ENCODE data around the gene MYADM. TPM values are rescaled to one million over a fixed set of nuclear protein-coding genes. Genes with fewer than 3 reads are reported as not detected.

The MYADM gene, protein sequence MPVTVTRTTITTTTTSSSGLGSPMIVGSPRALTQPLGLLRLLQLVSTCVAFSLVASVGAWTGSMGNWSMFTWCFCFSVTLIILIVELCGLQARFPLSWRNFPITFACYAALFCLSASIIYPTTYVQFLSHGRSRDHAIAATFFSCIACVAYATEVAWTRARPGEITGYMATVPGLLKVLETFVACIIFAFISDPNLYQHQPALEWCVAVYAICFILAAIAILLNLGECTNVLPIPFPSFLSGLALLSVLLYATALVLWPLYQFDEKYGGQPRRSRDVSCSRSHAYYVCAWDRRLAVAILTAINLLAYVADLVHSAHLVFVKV
- 5.0 and 6.7 TPM in 2 replicates for total RNA-seq

DNA sequence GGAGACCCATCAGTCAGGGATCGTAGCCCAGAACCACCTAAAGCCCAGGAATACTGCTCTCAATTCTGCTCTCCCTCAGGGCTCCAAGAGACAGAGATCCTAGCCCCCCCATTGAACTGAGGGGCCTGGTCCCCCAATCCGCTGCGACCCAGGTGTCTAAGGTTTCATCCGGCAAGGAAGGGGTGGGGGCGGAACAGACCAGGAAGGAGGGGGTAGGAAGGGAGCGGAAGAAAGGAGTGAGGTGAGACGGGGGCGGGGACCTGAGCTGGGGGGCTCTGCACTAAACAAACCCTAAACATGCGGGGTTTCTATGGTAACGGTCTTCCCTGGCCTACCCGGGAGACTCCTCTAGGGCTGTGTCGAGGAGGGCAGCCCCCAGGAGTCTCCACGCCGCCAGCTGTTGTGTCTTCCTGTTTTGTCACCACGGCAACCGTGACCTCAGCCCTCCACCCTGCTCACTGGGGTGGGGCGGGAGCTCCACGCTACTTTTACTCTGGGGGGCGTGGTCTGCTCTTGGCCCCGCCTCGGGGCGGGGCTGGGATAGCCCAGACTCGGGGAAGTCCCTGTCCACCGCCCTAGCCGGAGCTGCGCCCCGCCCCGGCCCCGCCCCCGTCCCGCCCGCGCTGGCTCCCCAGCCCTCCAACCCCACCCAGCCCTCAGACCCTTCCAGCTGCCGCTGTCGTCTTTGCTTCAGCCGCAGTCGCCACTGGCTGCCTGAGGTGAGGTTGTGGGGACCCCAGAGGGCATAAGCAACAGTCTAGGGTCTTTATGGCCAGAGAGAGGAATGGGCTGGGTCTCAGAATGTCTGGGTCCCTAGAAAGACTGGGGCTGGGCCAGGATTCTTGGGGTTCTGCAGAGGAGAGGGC, at the start of gene MYADM:
Gene MYADM (plus strand): TSS at position 659 of the 866 bp plus-strand sequence. CDS start 5,647 bp downstream, outside the sequence.

DNA sequence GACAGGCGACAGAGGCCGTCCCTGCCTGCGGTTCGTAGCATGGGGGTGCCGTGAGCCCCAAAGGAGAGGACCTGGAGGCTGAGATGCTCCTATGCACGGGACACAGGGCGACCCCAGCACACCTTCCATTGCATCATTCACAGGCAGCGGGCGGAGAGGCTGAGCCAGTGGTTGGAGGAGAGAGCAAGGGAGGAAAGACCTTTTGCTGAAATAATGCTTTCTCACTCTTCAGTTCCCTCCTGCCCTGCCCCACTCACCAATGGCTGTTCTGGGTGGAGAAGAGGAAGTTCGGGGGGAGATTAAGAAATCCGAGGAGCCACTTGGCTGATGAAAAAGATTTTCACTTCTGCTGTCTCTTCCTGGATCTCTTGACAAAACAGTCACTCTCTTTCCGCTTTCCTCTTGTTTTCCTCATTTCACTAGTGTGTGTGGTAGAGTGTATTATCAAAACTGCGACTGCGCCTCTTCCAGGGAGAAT, 43.5 kb upstream of the MYADM start, which contains the start of gene NLRP12:
Gene NLRP12 (minus strand): TSS at position 181 of the 478 bp plus-strand sequence. CDS start 140 bp downstream, at position 41.

DNA sequence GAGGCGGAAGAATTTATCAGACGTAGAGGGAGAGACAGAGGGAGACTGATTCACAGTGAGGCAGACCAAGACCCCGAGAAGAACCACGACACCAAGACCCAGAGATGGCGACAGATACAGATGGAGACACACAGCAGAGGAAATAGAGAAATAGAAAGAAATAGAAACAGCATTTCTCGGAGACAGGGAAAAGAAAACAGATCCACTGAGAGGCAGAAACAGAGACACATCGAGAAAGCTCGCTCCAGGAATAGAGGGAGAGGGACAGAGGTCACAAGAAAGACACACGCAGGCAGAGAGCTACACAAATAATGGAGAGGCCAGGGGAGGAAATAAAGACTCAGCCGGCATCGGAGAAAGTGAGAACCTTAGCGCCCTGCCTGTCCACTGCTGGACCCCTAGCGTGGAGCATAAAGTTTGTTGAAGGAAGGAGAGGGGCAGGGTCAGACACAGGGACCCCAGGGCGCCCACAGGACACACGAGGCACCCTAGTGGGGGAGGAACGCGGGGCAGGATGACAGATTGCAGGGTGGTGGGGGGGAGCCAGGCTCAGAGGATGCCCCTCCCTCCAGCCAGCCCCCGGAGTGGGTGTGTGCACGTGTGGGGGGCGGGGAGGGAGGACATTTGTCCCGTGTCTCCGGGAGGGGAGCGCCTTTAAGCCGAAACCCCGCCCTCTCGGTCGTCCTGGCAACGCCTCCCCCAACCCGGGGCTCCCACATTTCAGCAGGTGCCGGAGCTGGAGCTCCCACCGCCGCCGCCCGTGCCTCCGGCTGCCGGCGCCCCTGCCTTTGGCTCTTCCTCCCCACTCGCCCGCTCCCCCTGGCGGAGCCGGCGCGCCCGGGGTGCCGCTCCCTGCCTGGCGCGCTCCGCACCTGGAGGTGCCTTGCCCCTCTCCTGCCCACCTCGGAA, 14.1 kb downstream of the MYADM start, which contains the start of gene PRKCG:
Gene PRKCG (plus strand): TSS at position 716 of the 909 bp plus-strand sequence. CDS start 298 bp downstream, outside the sequence.

DNA sequence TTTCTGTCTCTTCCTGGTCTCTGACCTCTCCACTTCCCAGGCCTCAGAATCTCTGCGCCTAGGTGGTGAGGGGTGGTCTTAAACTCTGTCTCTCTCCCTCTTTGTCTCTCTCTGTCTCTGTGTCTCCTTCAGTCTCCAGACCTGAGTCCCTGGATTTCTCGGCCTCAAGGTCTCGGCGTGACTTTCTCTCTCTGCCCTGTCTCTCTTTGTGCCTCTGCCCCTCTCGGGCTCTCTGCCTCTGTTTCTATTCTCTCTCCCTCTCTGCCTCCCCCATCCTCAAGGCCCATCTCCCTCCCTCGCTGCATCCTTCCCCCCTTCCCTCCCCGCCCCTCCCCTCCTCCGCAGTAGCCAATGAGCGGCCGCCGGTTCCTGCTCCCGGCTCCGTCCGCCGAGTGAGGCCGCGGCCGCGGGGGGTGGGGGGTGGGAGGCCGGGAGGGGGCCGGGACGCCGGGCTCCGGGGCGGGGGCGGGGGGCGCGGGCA, 41.3 kb downstream of the MYADM start, which contains the start of gene CACNG7:
Gene CACNG7 (plus strand): TSS at position 344 of the 481 bp plus-strand sequence. CDS start 3,554 bp downstream, outside the sequence.

Other genes starting within 250 kb of the MYADM start
- not detected in 2 replicates for gene DPRX, start 235.9 kb upstream of the MYADM start, total RNA-seq
- under 0.01 TPM in 1 of 2 replicates, not detected in the other for gene NLRP12, start 43.6 kb upstream of the MYADM start, total RNA-seq
- gene PRKCG, start 14.3 kb downstream of the MYADM start, total RNA-seq, result 0.14 TPM in 1 of 2 replicates, not detected in the other
- gene CACNG7, start 41.4 kb downstream of the MYADM start, total RNA-seq, result 1.3 and 1.6 TPM in 2 replicates
- gene CACNG8, start 95.1 kb downstream of the MYADM start, total RNA-seq, result 0.37 and 0.43 TPM in 2 replicates
- 0.83 and 2.3 TPM in 2 replicates for gene CACNG6, start 123.8 kb downstream of the MYADM start, total RNA-seq
- gene VSTM1, start 196.0 kb downstream of the MYADM start, total RNA-seq, result not detected in 2 replicates
- gene TARM1, start 213.5 kb downstream of the MYADM start, total RNA-seq, result not detected in 2 replicates
- 0.14 and 0.18 TPM in 2 replicates for gene OSCAR, start 232.9 kb downstream of the MYADM start, total RNA-seq
- 17.9 and 22.8 TPM in 2 replicates for gene NDUFA3, start 235.0 kb downstream of the MYADM start, total RNA-seq
- 18.5 and 19.3 TPM in 2 replicates for gene TFPT, start 247.8 kb downstream of the MYADM start, total RNA-seq
- 51.0 and 53.5 TPM in 2 replicates for gene PRPF31, start 247.9 kb downstream of the MYADM start, total RNA-seq

Data from smooth muscle cell of bladder (primary cell).